Endodermal cell (in vitro differentiated cells): ENCODE measurements around the gene NCK2. TPM values are rescaled to one million over a fixed set of nuclear protein-coding genes. Genes with fewer than 3 reads are reported as not detected.
"Not testable (repeated sequence)": the region's sequence is repeated elsewhere in the genome, so short reads cannot be mapped to it uniquely, and the experiment has no call there.

Experiments used
- DNase-seq: peaks from one replicate; pipeline ENCODE4 v3.0.0-alpha.2; 2017
- H3K27ac ChIP-seq: 2 replicates; pipeline ENCODE4 v1.5.1; 2013; ENCODE audit warnings: mild to moderate bottlenecking, low read depth, low read length, moderate library complexity
- H3K27me3 ChIP-seq: 2 replicates; pipeline ENCODE4 v1.6.1; 2013; ENCODE audit warnings: mild to moderate bottlenecking, low read length, moderate library complexity; ENCODE audit not compliant: insufficient read depth, control insufficient read depth, poor library complexity, severe bottlenecking
- H3K36me3 ChIP-seq: 2 replicates; pipeline ENCODE4 v1.7.0; 2013; ENCODE audit warnings: mild to moderate bottlenecking, low read length, moderate library complexity; ENCODE audit not compliant: control insufficient read depth, insufficient read depth
- H3K4me1 ChIP-seq: one replicate; pipeline ENCODE4 v1.7.0; 2013; ENCODE audit warnings: low read length; ENCODE audit not compliant: control insufficient read depth, insufficient read depth
- H3K4me3 ChIP-seq: 2 replicates; pipeline ENCODE4 v1.5.1; 2013; ENCODE audit warnings: mild to moderate bottlenecking, low read length, moderate library complexity
- H3K9ac ChIP-seq: 2 replicates; pipeline ENCODE4 v1.6.1; 2013; ENCODE audit warnings: mild to moderate bottlenecking, low read length, moderate library complexity; ENCODE audit not compliant: poor library complexity, severe bottlenecking; ENCODE audit errors: extremely low read depth
- H3K9me3 ChIP-seq: 2 replicates; pipeline ENCODE4 v1.6.1; 2013; ENCODE audit warnings: mild to moderate bottlenecking, low read length, moderate library complexity; ENCODE audit not compliant: control insufficient read depth
- H3K27ac Mint-ChIP-seq: 2 replicates; pipeline ENCODE4 v1.8.0; 2020; ENCODE audit warnings: mixed read lengths
- H3K27me3 Mint-ChIP-seq: 2 replicates; pipeline ENCODE4 v1.8.0; 2021; ENCODE audit warnings: mild to moderate bottlenecking, mixed read lengths; ENCODE audit not compliant: insufficient read depth
- H3K36me3 Mint-ChIP-seq: 2 replicates; pipeline ENCODE4 v1.8.0; 2020; ENCODE audit warnings: low read depth, mixed read lengths
- H3K4me1 Mint-ChIP-seq: 2 replicates; pipeline ENCODE4 v1.8.0; 2020; ENCODE audit warnings: mixed read lengths
- H3K4me3 Mint-ChIP-seq: 2 replicates; pipeline ENCODE4 v1.8.0; 2020; ENCODE audit warnings: mild to moderate bottlenecking, moderate library complexity, mixed read lengths
- H3K9me3 Mint-ChIP-seq: 2 replicates; pipeline ENCODE4 v1.8.0; 2020; ENCODE audit warnings: mild to moderate bottlenecking, mixed read lengths
- CTCF ChIP-seq: fragments of 200-600 bp; sonication (generic); conservative IDR thresholded peaks from 2 replicates; pipeline ENCODE4 v1.5.0; 2021; ENCODE audit warnings: antibody characterized with exemption, mild to moderate bottlenecking
- WGBS, 2 experiments: methylation state at CpG; one replicate each; pipeline versions ENCODE4 v1.1.5 to v1.1.7; 2013; ENCODE audit warnings: missing lambda C conversion rate in 2 of 2, mixed read lengths in 1 of 2; ENCODE audit not compliant: insufficient coverage in 1 of 2, insufficient read length in 1 of 2; 5-methylcytosine and 5-hydroxymethylcytosine counted together
- total RNA-seq, 2 donors: library from RNA; stranded (reverse); fragmentation: NEBNext Ultra II Directional in 1 of 2; extraction: Animal tissue kit (Norgen Biotek cat#: 25700) in 1 of 2; gene quantifications; 2 replicates in 1 of 2; 3 replicates in 1 of 2; pipeline ENCODE4 v1.2.1, GENCODE V29; 2021

The NCK2 gene
- total RNA-seq, 2 donors from 2014 or later: 58.9 to 63.8 TPM

- Histone ChIP-seq H3K27ac (no peak overlapping the region), H3K9me3 (no peaks in the 10 kb centered on the region), H3K4me3 (no peak overlapping the region), H3K4me1 (peaks cover 4% of the 10 kb centered on the region), H3K27me3 (no peaks in the 10 kb centered on the region), H3K36me3 (peaks cover 11% of the 10 kb centered on the region), H3K9ac (no peak overlapping the region)
- H3K27me3 Mint-ChIP-seq: no peaks in the 10 kb centered on the region
- TF ChIP-seq CTCF: no peak
- peaks cover 42% of the 10 kb centered on the region for H3K4me1 Mint-ChIP-seq
- DNase-seq: peak; percentile 23
- H3K4me3 Mint-ChIP-seq: no peak overlapping the region
- H3K9me3 Mint-ChIP-seq: no peaks in the 10 kb centered on the region
- no peak overlapping the region for H3K27ac Mint-ChIP-seq
- H3K36me3 Mint-ChIP-seq: peaks cover 15% of the 10 kb centered on the region
- WGBS, 2 experiments: 86 to 88% methylated on average over 4 to 6 of the region's 6 CpGs
Observed at GRCh38 chr2:105754994-105755393, 10.3 kb downstream of the NCK2 start.

GRCh38 chr2:105755895-105756294 lies 11.2 kb downstream of the NCK2 start:
- H3K27ac Mint-ChIP-seq: no peak overlapping the region
- Histone ChIP-seq H3K9me3 (no peaks in the 10 kb centered on the region), H3K9ac (no peak overlapping the region), H3K27me3 (no peaks in the 10 kb centered on the region), H3K27ac (no peak overlapping the region), H3K4me3 (no peak overlapping the region), H3K36me3 (peaks cover 11% of the 10 kb centered on the region), H3K4me1 (peaks cover 4% of the 10 kb centered on the region)
- no peaks in the 10 kb centered on the region for H3K27me3 Mint-ChIP-seq
- H3K36me3 Mint-ChIP-seq: peaks cover 7% of the 10 kb centered on the region
- no peak overlapping the region for H3K4me3 Mint-ChIP-seq
- no peak for DNase-seq
- WGBS, 2 experiments: 82 to 89% methylated on average over 3 to 4 of the region's 4 CpGs
- H3K4me1 Mint-ChIP-seq: peaks cover 51% of the 10 kb centered on the region
- no peaks in the 10 kb centered on the region for H3K9me3 Mint-ChIP-seq
- no peak for TF ChIP-seq CTCF

GRCh38 chr2:105756435-105756834 lies 11.7 kb downstream of the NCK2 start:
- Histone ChIP-seq H3K4me3 (no peak overlapping the region), H3K36me3 (peaks cover 11% of the 10 kb centered on the region), H3K9ac (no peak overlapping the region), H3K27me3 (no peaks in the 10 kb centered on the region), H3K27ac (no peak overlapping the region), H3K4me1 (peaks cover 4% of the 10 kb centered on the region), H3K9me3 (no peaks in the 10 kb centered on the region)
- WGBS, 2 experiments: 93 to 96% methylated on average over 4 of the region's 4 CpGs
- Mint-ChIP-seq H3K4me3 (no peak overlapping the region), H3K36me3 (peaks cover 4% of the 10 kb centered on the region), H3K4me1 (peaks cover 54% of the 10 kb centered on the region), H3K9me3 (no peaks in the 10 kb centered on the region), H3K27ac (no peak overlapping the region), H3K27me3 (no peaks in the 10 kb centered on the region)
- DNase-seq: no peak
- no peak for TF ChIP-seq CTCF

GRCh38 chr2:105756865-105757264 lies 12.2 kb downstream of the NCK2 start:
- not testable (repeated sequence) for H3K27ac Mint-ChIP-seq, DNase-seq
- peaks cover 56% of the 10 kb centered on the region for H3K4me1 Mint-ChIP-seq

More at GRCh38 chr2:105756865-105757264, 12.2 kb downstream of the NCK2 start:
- H3K9ac ChIP-seq, H3K27me3 ChIP-seq, H3K4me3 ChIP-seq, H3K9me3 Mint-ChIP-seq, H3K27me3 Mint-ChIP-seq, H3K27ac ChIP-seq, H3K9me3 ChIP-seq, H3K4me3 Mint-ChIP-seq, H3K36me3 Mint-ChIP-seq, H3K4me1 ChIP-seq: not testable (repeated sequence)
- WGBS, 2 experiments: 95 to 98% methylated on average over 4 to 10 of the region's 10 CpGs
- H3K36me3 ChIP-seq: peaks cover 11% of the 10 kb centered on the region
